A549 (cell line): ENCODE data around the gene ROR2. TPM values are rescaled to one million over a fixed set of nuclear protein-coding genes. Genes with fewer than 3 reads are reported as not detected.

Source experiments
- ATAC-seq, 2 experiments: fragments of 200-7000 bp in 1 of 2; fragments of >200 bp in 1 of 2; cut with Nextera tagmentation in 1 of 2; cut with Tn5 transposase in 1 of 2; 3 replicates each; pipeline versions ENCODE4 v1.8.0 to v1.9.1; 2018 to 2020; ENCODE audit warnings: mild to moderate bottlenecking in 1 of 2, moderate library complexity in 1 of 2
- CTCF ChIA-PET: fragments of 300-600 bp; sonication (Branson Sonifier 250); formaldehyde crosslinking; extraction: SDS; loops from one replicate; lab custom pipeline; 2021; ENCODE audit warnings: antibody characterized with exemption, inconsistent platforms; lab: Yijun Ruan, JAX
- POLR2A ChIA-PET: fragments of 350-600 bp; formaldehyde crosslinking; extraction: SDS; loops from one replicate; lab custom pipeline; 2021; ENCODE audit warnings: antibody characterized with exemption, inconsistent platforms; lab: Yijun Ruan, JAX
- DNase-seq, 2 experiments: peaks; one replicate each; pipeline versions ENCODE4 v3.0.0 to v3.0.0-alpha.2; 2011 to 2016; ENCODE audit warnings: low read depth in 1 of 2, low spot score in 1 of 2
- FAIRE-seq: peaks from 2 replicates; lab custom pipeline; 2011; peaks lifted over from hg19 to GRCh38; lab: Jason Lieb, UNC
- H3K27ac ChIP-seq, 2 experiments: fragments of >200 bp; sonication (Bioruptor Twin); formaldehyde crosslinking; 3 replicates each; pipeline ENCODE4 v1.5.1; 2016 to 2017
- H3K4me1 ChIP-seq: fragments of >200 bp; sonication (Bioruptor Twin); formaldehyde crosslinking; 3 replicates; pipeline ENCODE4 v1.6.1; 2016
- H3K4me2 ChIP-seq: fragments of >200 bp; sonication (Bioruptor Twin); formaldehyde crosslinking; 3 replicates; pipeline ENCODE4 v1.6.1; 2016
- H3K4me3 ChIP-seq: fragments of >200 bp; sonication (Bioruptor Twin); formaldehyde crosslinking; 3 replicates; pipeline ENCODE4 v1.5.1; 2016
- H3K9me3 ChIP-seq: fragments of >200 bp; sonication (Bioruptor Twin); formaldehyde crosslinking; 3 replicates; pipeline ENCODE4 v1.6.1; 2016
- BHLHE40 ChIP-seq: IDR thresholded peaks from 2 replicates; pipeline ENCODE4 v1.6.1; 2012; ENCODE audit warnings: low read depth, low read length, inconsistent platforms
- EHF ChIP-seq: fragments of 250-450 bp; sonication (Bioruptor Pico); IDR thresholded peaks from 2 replicates; pipeline ENCODE4 v1.5.0; 2020; ENCODE audit warnings: mild to moderate bottlenecking
- EHMT2 ChIP-seq: fragments of 200-600 bp; sonication (generic); IDR thresholded peaks from 2 replicates; pipeline ENCODE4 v1.6.1; 2016; ENCODE audit warnings: antibody characterized with exemption, low read depth, mild to moderate bottlenecking, moderate library complexity
- HES2 ChIP-seq: fragments of >200 bp; sonication (Bioruptor Twin); formaldehyde crosslinking; IDR thresholded peaks from 2 replicates; pipeline ENCODE4 v1.6.1; 2016
- HOXB13 ChIP-seq: fragments of 250-450 bp; sonication (Bioruptor Pico); IDR thresholded peaks from 2 replicates; pipeline ENCODE4 v1.5.0; 2020; ENCODE audit warnings: low read depth, mild to moderate bottlenecking, moderate library complexity
- KDM1A ChIP-seq: fragments of 200-600 bp; sonication (generic); IDR thresholded peaks from 2 replicates; pipeline ENCODE4 v1.6.1; 2016; ENCODE audit warnings: low read depth, mild to moderate bottlenecking
- MAZ ChIP-seq: fragments of 150-350 bp; IDR thresholded peaks from 2 replicates; pipeline ENCODE4 v1.6.1; 2014; ENCODE audit warnings: antibody characterized with exemption, low read depth, low read length, borderline replicate concordance
- MYC ChIP-seq: IDR thresholded peaks from 2 replicates; pipeline ENCODE4 v1.6.1; 2012; ENCODE audit warnings: mild to moderate bottlenecking, inconsistent platforms, low read length, improper control_type of control experiment, borderline replicate concordance
- PHF8 ChIP-seq: fragments of 200-600 bp; sonication (generic); IDR thresholded peaks from 2 replicates; pipeline ENCODE4 v1.6.1; 2016; ENCODE audit warnings: low read depth, mild to moderate bottlenecking, antibody characterized with exemption, moderate library complexity, borderline replicate concordance
- POLR2A ChIP-seq: IDR thresholded peaks from 2 replicates; pipeline ENCODE4 v1.6.1; 2012; ENCODE audit warnings: mild to moderate bottlenecking, low read length
- RCOR1 ChIP-seq: fragments of 150-350 bp; IDR thresholded peaks from 2 replicates; pipeline ENCODE4 v1.6.1; 2014; ENCODE audit warnings: antibody characterized with exemption, low read length, low read depth
- SMC3 ChIP-seq: fragments of >200 bp; sonication (Bioruptor Twin); formaldehyde crosslinking; IDR thresholded peaks from 3 replicates; pipeline ENCODE4 v1.6.1; 2018; ENCODE audit warnings: inconsistent platforms
- TFCP2L1 ChIP-seq: fragments of 250-450 bp; sonication (Bioruptor Pico); IDR thresholded peaks from 2 replicates; pipeline ENCODE4 v1.5.0; 2021; ENCODE audit warnings: mild to moderate bottlenecking
- ZC3H11A ChIP-seq: fragments of 450-650 bp; IDR thresholded peaks from 2 replicates; pipeline ENCODE4 v1.6.1; 2014; ENCODE audit warnings: antibody characterized with exemption, mild to moderate bottlenecking
- ZFP36 ChIP-seq: fragments of 450-650 bp; IDR thresholded peaks from 2 replicates; pipeline ENCODE4 v1.6.1; 2014; ENCODE audit warnings: borderline replicate concordance; ENCODE audit not compliant: partially characterized antibody
- ZSCAN20 ChIP-seq: fragments of 250-450 bp; sonication (Bioruptor Pico); IDR thresholded peaks from 2 replicates; pipeline ENCODE4 v1.8.0; 2022; ENCODE audit warnings: mild to moderate bottlenecking, moderate library complexity
- WGBS: methylation state at CpG from one replicate; pipeline ENCODE4 v1.1.6; 2017; ENCODE audit errors: missing lambda C conversion rate; 5-methylcytosine and 5-hydroxymethylcytosine counted together
- polyA plus RNA-seq, 4 experiments: library from polyadenylated mRNA; depleted of rRNA in 3 of 4; stranded (reverse); fragments of >200 nt; fragmentation: RNase III in 1 of 4; extraction: RNeasy Plus Mini Kit Qiagen cat#74134 plus additional on column Dnase treatment in 1 of 4; gene quantifications; 2 replicates in 3 of 4; 3 replicates in 1 of 4; pipeline ENCODE4 v1.2.3, GENCODE V29; 2011 to 2017
- TF ChIP-seq, protein P1 (sequence below): fragments of 200-600 bp; sonication (generic); IDR thresholded peaks from 2 replicates; pipeline ENCODE4 v1.6.1; 2016; ENCODE audit warnings: antibody characterized with exemption, mild to moderate bottlenecking, moderate library complexity
- TF ChIP-seq, protein P2 (sequence below): IDR thresholded peaks from 2 replicates; pipeline ENCODE4 v1.6.1; 2012
- TF ChIP-seq, protein P3 (sequence below): fragments of 150-350 bp; IDR thresholded peaks from 2 replicates; pipeline ENCODE4 v1.6.1; 2014; ENCODE audit warnings: low read depth, mild to moderate bottlenecking, low read length

ROR2 gene
- polyA plus RNA-seq, 2 of the 4 experiments (the other 2 are of a cell fraction), result 0.12 to 0.53 TPM

DNA sequence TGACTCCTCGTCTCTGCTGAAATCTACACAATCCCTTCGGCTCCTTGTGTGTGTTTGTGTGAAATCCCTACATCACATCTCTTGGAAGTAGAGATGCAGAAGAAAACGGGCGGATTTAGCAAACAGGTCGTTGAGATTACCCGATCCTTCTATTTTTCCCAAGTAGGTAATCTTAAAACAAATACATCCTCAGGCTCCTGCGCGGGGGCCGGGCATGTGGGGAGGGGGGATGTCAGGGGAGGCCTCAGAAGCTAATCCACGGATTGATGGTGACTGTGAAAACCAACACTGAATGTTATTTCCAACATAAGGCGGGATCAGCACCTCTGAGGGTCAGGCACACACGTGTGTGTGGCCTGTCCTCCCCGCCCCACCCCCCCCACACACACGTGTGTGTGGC is 137.8 kb downstream of the ROR2 start:
- Histone ChIP-seq H3K4me3 (no peak overlapping the region), H3K4me1 (no peaks in the 10 kb centered on the region), H3K9me3 (no peaks in the 10 kb centered on the region)
- TF ChIP-seq PHF8 (no peak), ZFP36 (no peak), POLR2A (no peak), ZC3H11A (no peak)
- TF ChIP-seq, protein P1, sequence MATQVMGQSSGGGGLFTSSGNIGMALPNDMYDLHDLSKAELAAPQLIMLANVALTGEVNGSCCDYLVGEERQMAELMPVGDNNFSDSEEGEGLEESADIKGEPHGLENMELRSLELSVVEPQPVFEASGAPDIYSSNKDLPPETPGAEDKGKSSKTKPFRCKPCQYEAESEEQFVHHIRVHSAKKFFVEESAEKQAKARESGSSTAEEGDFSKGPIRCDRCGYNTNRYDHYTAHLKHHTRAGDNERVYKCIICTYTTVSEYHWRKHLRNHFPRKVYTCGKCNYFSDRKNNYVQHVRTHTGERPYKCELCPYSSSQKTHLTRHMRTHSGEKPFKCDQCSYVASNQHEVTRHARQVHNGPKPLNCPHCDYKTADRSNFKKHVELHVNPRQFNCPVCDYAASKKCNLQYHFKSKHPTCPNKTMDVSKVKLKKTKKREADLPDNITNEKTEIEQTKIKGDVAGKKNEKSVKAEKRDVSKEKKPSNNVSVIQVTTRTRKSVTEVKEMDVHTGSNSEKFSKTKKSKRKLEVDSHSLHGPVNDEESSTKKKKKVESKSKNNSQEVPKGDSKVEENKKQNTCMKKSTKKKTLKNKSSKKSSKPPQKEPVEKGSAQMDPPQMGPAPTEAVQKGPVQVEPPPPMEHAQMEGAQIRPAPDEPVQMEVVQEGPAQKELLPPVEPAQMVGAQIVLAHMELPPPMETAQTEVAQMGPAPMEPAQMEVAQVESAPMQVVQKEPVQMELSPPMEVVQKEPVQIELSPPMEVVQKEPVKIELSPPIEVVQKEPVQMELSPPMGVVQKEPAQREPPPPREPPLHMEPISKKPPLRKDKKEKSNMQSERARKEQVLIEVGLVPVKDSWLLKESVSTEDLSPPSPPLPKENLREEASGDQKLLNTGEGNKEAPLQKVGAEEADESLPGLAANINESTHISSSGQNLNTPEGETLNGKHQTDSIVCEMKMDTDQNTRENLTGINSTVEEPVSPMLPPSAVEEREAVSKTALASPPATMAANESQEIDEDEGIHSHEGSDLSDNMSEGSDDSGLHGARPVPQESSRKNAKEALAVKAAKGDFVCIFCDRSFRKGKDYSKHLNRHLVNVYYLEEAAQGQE, result no peak
- TF ChIP-seq, all 56 proteins: peak for 0
- no peak for FAIRE-seq
- H3K27ac ChIP-seq, result no peak overlapping the region
- WGBS, result 77% methylated on average over 12 of the region's 14 CpGs
- ChIA-PET CTCF (interaction anchor here (0.8 to 1.0 kb wide), 2 partner anchors 10 to 51 kb away, joined by 3 read pairs; no protein-coding TSS in a partner anchor), POLR2A (no interaction called here)
- no peak for DNase-seq
- no peak for ATAC-seq
- no peak overlapping the region for H3K4me2 ChIP-seq

DNA sequence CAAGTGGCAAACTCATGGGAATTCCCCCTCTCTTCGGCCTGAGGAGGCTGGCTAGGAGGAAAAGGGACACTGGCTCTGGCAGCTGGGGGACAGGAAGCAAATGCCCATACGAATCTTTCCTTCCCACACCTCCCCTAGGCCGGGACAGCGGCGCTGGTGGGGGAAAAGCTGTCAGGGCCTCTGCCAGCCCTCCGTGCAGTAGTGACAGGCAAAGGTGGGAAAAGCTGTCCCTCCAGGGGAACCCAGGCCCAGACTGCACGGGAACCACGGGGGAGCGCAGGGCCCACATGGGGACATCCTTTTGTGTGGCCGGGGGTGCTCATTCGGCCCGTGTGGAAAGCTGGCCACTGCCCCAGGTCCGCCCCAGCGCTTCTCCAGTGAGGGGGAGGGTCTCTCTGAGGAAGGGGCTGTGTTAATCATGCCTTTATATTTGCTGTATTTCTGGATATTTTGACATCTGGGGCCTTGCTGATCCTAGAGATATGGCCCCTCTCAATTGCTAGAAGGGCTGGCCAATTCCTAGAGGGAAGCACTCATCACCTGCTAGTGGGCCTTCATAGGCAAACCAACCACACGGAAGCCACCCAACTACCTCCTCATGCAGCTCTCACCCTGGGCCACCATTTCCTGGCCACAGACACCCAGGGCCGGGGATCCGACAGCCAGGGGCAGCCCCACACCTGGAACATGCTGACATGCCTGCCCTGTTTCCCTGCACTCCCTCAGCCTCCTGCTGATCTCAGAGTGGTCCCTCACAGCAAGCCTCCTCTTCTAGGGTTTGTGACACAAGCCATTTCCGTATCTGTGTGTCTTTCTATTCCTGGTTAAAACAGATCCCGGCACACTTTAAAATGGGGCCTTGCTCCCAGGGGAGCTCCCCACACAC is 138.8 kb downstream of the ROR2 start:
- H3K4me3 ChIP-seq, result no peak overlapping the region
- no peak; a peak in 1 of 6 replicates for ATAC-seq
- POLR2A ChIA-PET, result no interaction called here
- no peak for FAIRE-seq
- no peaks in the 10 kb centered on the region for H3K9me3 ChIP-seq
- CTCF ChIA-PET, result interaction anchor here (0.6 to 1.0 kb wide), 3 partner anchors 9 to 111 kb away, joined by 3 read pairs; no protein-coding TSS in a partner anchor
- no peak overlapping the region for H3K27ac ChIP-seq
- H3K4me1 ChIP-seq, result no peaks in the 10 kb centered on the region
- 78% methylated on average over 11 of the region's 19 CpGs for WGBS
- TF ChIP-seq ZSCAN20 (CRISPR knock-in tag) (no peak), RCOR1 (no peak), BHLHE40 (no peak), KDM1A (no peak), HES2 (no peak), MAZ (no peak), EHMT2 (no peak), EHF (CRISPR knock-in tag) (no peak), HOXB13 (CRISPR knock-in tag) (no peak), MYC (no peak), SMC3 (no peak), TFCP2L1 (CRISPR knock-in tag) (no peak)
- TF ChIP-seq, protein P2, sequence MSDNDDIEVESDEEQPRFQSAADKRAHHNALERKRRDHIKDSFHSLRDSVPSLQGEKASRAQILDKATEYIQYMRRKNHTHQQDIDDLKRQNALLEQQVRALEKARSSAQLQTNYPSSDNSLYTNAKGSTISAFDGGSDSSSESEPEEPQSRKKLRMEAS, result no peak
- TF ChIP-seq, protein P3, sequence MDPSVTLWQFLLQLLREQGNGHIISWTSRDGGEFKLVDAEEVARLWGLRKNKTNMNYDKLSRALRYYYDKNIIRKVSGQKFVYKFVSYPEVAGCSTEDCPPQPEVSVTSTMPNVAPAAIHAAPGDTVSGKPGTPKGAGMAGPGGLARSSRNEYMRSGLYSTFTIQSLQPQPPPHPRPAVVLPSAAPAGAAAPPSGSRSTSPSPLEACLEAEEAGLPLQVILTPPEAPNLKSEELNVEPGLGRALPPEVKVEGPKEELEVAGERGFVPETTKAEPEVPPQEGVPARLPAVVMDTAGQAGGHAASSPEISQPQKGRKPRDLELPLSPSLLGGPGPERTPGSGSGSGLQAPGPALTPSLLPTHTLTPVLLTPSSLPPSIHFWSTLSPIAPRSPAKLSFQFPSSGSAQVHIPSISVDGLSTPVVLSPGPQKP, result no peak
- H3K4me2 ChIP-seq, result no peak overlapping the region
- DNase-seq, result no peak
